ENCODE measurements around the gene CBFA2T2. TPM values are rescaled to one million over a fixed set of nuclear protein-coding genes. Genes with fewer than 3 reads are reported as not detected.

The CBFA2T2 gene
- total and polyA plus RNA-seq, 5 experiments from 2014 or later, result 11.9 to 33.8 (median 17.9) TPM

- H3K4me1 Mint-ChIP-seq, result peaks cover 12 to 51% (median 36%) of the 10 kb centered on the region in 4 donors
- H3K36me3 Mint-ChIP-seq, result no peaks in the 10 kb centered on the region
- no peaks in the 10 kb centered on the region for H3K9me3 Mint-ChIP-seq
- POLR2A ChIA-PET, result interaction anchor here (0.6 to 5.6 kb wide), 4 partner anchors 10 to 214 kb away, joined by 3 to 21 read pairs (median 12); partner anchors contain the start of genes ACTL10 and C20orf144
- ATAC-seq (no peak), DNase-seq (no peak)
- H3K4me3 Mint-ChIP-seq, result peak overlapping the region in 6 of 10 donors; percentile 36 to 86 (median 62)
- peak overlapping the region; percentile 11 to 95 (median 74) for H3K27ac Mint-ChIP-seq
- no peaks in the 10 kb centered on the region for H3K27me3 Mint-ChIP-seq
Measured at GRCh38 chr20:33677991-33678702, 188.3 kb downstream of the CBFA2T2 start.

GRCh38 chr20:33679758-33680485 is 190.0 kb downstream of the CBFA2T2 start:
- Mint-ChIP-seq H3K4me1 (peaks cover 9 to 43% (median 29%) of the 10 kb centered on the region in 4 donors), H3K27me3 (no peaks in the 10 kb centered on the region), H3K36me3 (no peaks in the 10 kb centered on the region), H3K4me3 (peak overlapping the region in 6 of 10 donors; percentile 23 to 77 (median 62)), H3K27ac (peak overlapping the region in 7 of 10 donors; percentile 4 to 93 (median 62)), H3K9me3 (no peaks in the 10 kb centered on the region)
- ATAC-seq (peak; percentile 53 to 62), DNase-seq (no peak)
- POLR2A ChIA-PET, result interaction anchor here (0.5 to 5.6 kb wide), 8 partner anchors 12 to 190 kb away, joined by 3 to 21 read pairs (median 5); partner anchors contain the start of genes ACTL10, C20orf144, CBFA2T2 and PXMP4

- POLR2A ChIA-PET, result interaction anchor here (4.4 to 5.6 kb wide), 2 partner anchors 13 to 17 kb away, joined by 21 read pairs; partner anchors contain the start of genes ACTL10 and C20orf144
- no peak overlapping the region for H3K4me3 Mint-ChIP-seq
- DNase-seq (no peak), ATAC-seq (no peak)
- H3K27me3 Mint-ChIP-seq, result no peaks in the 10 kb centered on the region
- no peaks in the 10 kb centered on the region for H3K9me3 Mint-ChIP-seq
- H3K36me3 Mint-ChIP-seq, result no peaks in the 10 kb centered on the region
- peaks cover 8 to 41% (median 27%) of the 10 kb centered on the region in 4 donors for H3K4me1 Mint-ChIP-seq
- peak overlapping the region in 3 of 10 donors; percentile 23 to 66 (median 56) for H3K27ac Mint-ChIP-seq
Measured at GRCh38 chr20:33680686-33681085, 190.8 kb downstream of the CBFA2T2 start.

GRCh38 chr20:33681288-33681687 is 191.4 kb downstream of the CBFA2T2 start:
- Mint-ChIP-seq H3K27ac (peak overlapping the region in 2 of 10 donors; percentile 31 to 35), H3K4me1 (peaks cover 8 to 41% (median 24%) of the 10 kb centered on the region in 4 donors), H3K4me3 (no peak overlapping the region), H3K9me3 (no peaks in the 10 kb centered on the region), H3K36me3 (no peaks in the 10 kb centered on the region), H3K27me3 (no peaks in the 10 kb centered on the region)
- no peak for DNase-seq
- ATAC-seq, result no peak
- POLR2A ChIA-PET, result interaction anchor here (0.5 to 5.6 kb wide), 3 partner anchors 14 to 48 kb away, joined by 4 to 21 read pairs (median 21); partner anchors contain the start of genes ACTL10 and C20orf144

GRCh38 chr20:33681728-33682353 is 191.9 kb downstream of the CBFA2T2 start:
- Mint-ChIP-seq H3K4me1 (peaks cover 11 to 45% (median 28%) of the 10 kb centered on the region in 4 donors), H3K36me3 (no peaks in the 10 kb centered on the region), H3K27ac (peak overlapping the region in 2 of 10 donors; percentile 35 to 64), H3K27me3 (no peaks in the 10 kb centered on the region), H3K9me3 (no peaks in the 10 kb centered on the region), H3K4me3 (no peak overlapping the region)
- POLR2A ChIA-PET, result interaction anchor here (0.5 to 5.6 kb wide), 3 partner anchors 18 to 127 kb away, joined by 4 to 21 read pairs (median 5); partner anchors contain the start of gene C20orf144
- no peak for DNase-seq
- ATAC-seq, result no peak

GRCh38 chr20:33684533-33685327 is 194.8 kb downstream of the CBFA2T2 start:
- peak overlapping the region in 1 of 10 donors; percentile 50 for H3K27ac Mint-ChIP-seq
- POLR2A ChIA-PET, result interaction anchor here (1.1 to 1.6 kb wide), 4 partner anchors 17 to 47 kb away, joined by 4 to 6 read pairs (median 4); partner anchors contain the start of gene ZNF341
- peak overlapping the region; percentile 22 to 76 (median 48) for H3K4me3 Mint-ChIP-seq
- no peak for ATAC-seq
- H3K9me3 Mint-ChIP-seq, result no peaks in the 10 kb centered on the region
- no peaks in the 10 kb centered on the region for H3K36me3 Mint-ChIP-seq
- no peak for DNase-seq
- H3K27me3 Mint-ChIP-seq, result no peaks in the 10 kb centered on the region
- H3K4me1 Mint-ChIP-seq, result peaks cover 16 to 44% (median 31%) of the 10 kb centered on the region in 4 donors

- peak in 1 of 10 donors; percentile 26 for DNase-seq
- POLR2A ChIA-PET, result interaction anchor here (0.6 to 1.1 kb wide), 3 partner anchors 21 to 186 kb away, joined by 3 to 4 read pairs (median 4); partner anchors contain the start of gene ZNF341
- Mint-ChIP-seq H3K4me1 (peaks cover 18 to 48% (median 35%) of the 10 kb centered on the region in 4 donors), H3K36me3 (no peaks in the 10 kb centered on the region), H3K9me3 (no peaks in the 10 kb centered on the region), H3K4me3 (peak overlapping the region; percentile 22 to 76 (median 68)), H3K27ac (peak overlapping the region in 5 of 10 donors; percentile 14 to 49 (median 28)), H3K27me3 (no peaks in the 10 kb centered on the region)
- peak; percentile 4 to 21 for ATAC-seq
Measured at GRCh38 chr20:33685328-33686099, 195.6 kb downstream of the CBFA2T2 start.

- H3K27me3 Mint-ChIP-seq, result no peaks in the 10 kb centered on the region
- H3K4me1 Mint-ChIP-seq, result peaks cover 18 to 46% (median 36%) of the 10 kb centered on the region in 4 donors
- no peaks in the 10 kb centered on the region for H3K36me3 Mint-ChIP-seq
- ATAC-seq, result peak; percentile 92
- H3K27ac Mint-ChIP-seq, result peak within 1 kb of the TSS; percentile 75 to 97 (median 88)
- DNase-seq, result peak; percentile 86 to 94 (median 91)
- H3K9me3 Mint-ChIP-seq, result no peaks in the 10 kb centered on the region
- POLR2A ChIA-PET, result interaction anchor here (0.7 to 2.0 kb wide), 6 partner anchors 19 to 46 kb away, joined by 3 to 11 read pairs (median 6); partner anchors contain the start of genes ACTL10, PXMP4 and ZNF341
- peak within 1 kb of the TSS; percentile 63 to 90 (median 87) for H3K4me3 Mint-ChIP-seq
Measured at GRCh38 chr20:33686100-33686983, 196.4 kb downstream of the CBFA2T2 start, which contains the start of gene E2F1. E2F1 (minus strand) TSS chr20:33686385; CDS start chr20:33686264, 121 bp downstream.

- H3K27me3 Mint-ChIP-seq, result no peaks in the 10 kb centered on the region
- no peak for ATAC-seq
- peaks cover 18 to 45% (median 36%) of the 10 kb centered on the region in 4 donors for H3K4me1 Mint-ChIP-seq
- peak overlapping the region; percentile 63 to 90 (median 87) for H3K4me3 Mint-ChIP-seq
- no peaks in the 10 kb centered on the region for H3K9me3 Mint-ChIP-seq
- POLR2A ChIA-PET, result interaction anchor here (0.6 to 2.0 kb wide), 5 partner anchors 20 to 286 kb away, joined by 3 to 11 read pairs (median 7); partner anchors contain the start of genes ACTL10, PXMP4 and ZNF341
- no peak for DNase-seq
- H3K27ac Mint-ChIP-seq, result peak overlapping the region; percentile 24 to 97 (median 88)
- no peaks in the 10 kb centered on the region for H3K36me3 Mint-ChIP-seq
Measured at GRCh38 chr20:33686984-33687366, 197.1 kb downstream of the CBFA2T2 start.

Data from naive thymus-derived CD8-positive, alpha-beta T cell (primary cell).